PC-9 (cell line): ENCODE data around the gene NRARP. TPM values are rescaled to one million over a fixed set of nuclear protein-coding genes. Genes with fewer than 3 reads are reported as not detected.
A peak's percentile ranks its signal among the peaks of the same experiment; 100 is the strongest.

Experiments used
- Bru-seq: library from RNA; stranded (reverse); fragments of 400-500 nt; gene quantifications from one replicate; lab custom pipeline; 2021; lab: Mats Ljungman, UMichigan
- BruChase-seq, 2 experiments: library from RNA; stranded (reverse); fragments of 400-500 nt; gene quantifications; one replicate each; lab custom pipeline; 2021; lab: Mats Ljungman, UMichigan
- BruUV-seq: library from RNA; stranded (reverse); fragments of 400-500 nt; replicated peaks from 2 replicates; lab custom pipeline; 2021; lab: Mats Ljungman, UMichigan
- CTCF ChIA-PET: fragments of 300-600 bp; sonication (Branson Sonifier 250); formaldehyde crosslinking; loops from one replicate; lab custom pipeline; 2022; ENCODE audit warnings: antibody characterized with exemption; lab: Charles Lee
- POLR2A ChIA-PET: fragments of 300-600 bp; sonication (Branson Sonifier 250); formaldehyde crosslinking; loops from one replicate; lab custom pipeline; 2022; ENCODE audit warnings: antibody characterized with exemption; ENCODE audit not compliant: unreplicated experiment; lab: Charles Lee
- DNase-seq, 2 experiments: peaks; one replicate each; pipeline versions ENCODE4 v3.0.0 to v3.0.0-alpha.2; 2015 to 2022; ENCODE audit warnings: mixed read lengths in 1 of 2
- H2AFZ ChIP-seq: fragments of 200-600 bp; sonication (generic); 2 replicates; pipeline ENCODE4 v1.8.1; 2017; ENCODE audit warnings: antibody characterized with exemption
- H3F3A ChIP-seq: fragments of 200-600 bp; sonication (generic); 2 replicates; pipeline ENCODE4 v1.8.1; 2017; ENCODE audit warnings: antibody characterized with exemption, mild to moderate bottlenecking, low read depth; ENCODE audit not compliant: insufficient read depth
- H3K27ac ChIP-seq: fragments of 200-600 bp; sonication (generic); 2 replicates; pipeline ENCODE4 v1.6.1; 2016; ENCODE audit warnings: mixed run types
- H3K27me3 ChIP-seq: fragments of 200-600 bp; sonication (generic); 2 replicates; pipeline ENCODE4 v1.6.1; 2016; ENCODE audit warnings: low read depth, mixed run types; ENCODE audit not compliant: insufficient read depth
- H3K36me3 ChIP-seq: fragments of 200-600 bp; sonication (generic); 2 replicates; pipeline ENCODE4 v1.6.1; 2016; ENCODE audit warnings: low read depth, mixed run types
- H3K4me1 ChIP-seq: fragments of 200-600 bp; sonication (generic); replicated peaks from 2 replicates; pipeline ENCODE4 v1.6.1; 2016; ENCODE audit warnings: mixed run types; ENCODE audit not compliant: insufficient read depth
- H3K4me2 ChIP-seq: fragments of 200-600 bp; sonication (generic); 2 replicates; pipeline ENCODE4 v1.6.1; 2017; ENCODE audit warnings: mixed run types
- H3K4me3 ChIP-seq: fragments of 200-600 bp; sonication (generic); 2 replicates; pipeline ENCODE4 v1.6.1; 2016; ENCODE audit warnings: mixed run types
- H3K79me2 ChIP-seq: fragments of 200-600 bp; sonication (generic); 2 replicates; pipeline ENCODE4 v1.6.1; 2017; ENCODE audit warnings: low read depth, mixed run types
- H3K9me2 ChIP-seq: fragments of 200-600 bp; sonication (generic); 2 replicates; pipeline ENCODE4 v1.8.1; 2017; ENCODE audit warnings: mild to moderate bottlenecking; ENCODE audit not compliant: insufficient read depth
- H3K9me3 ChIP-seq: fragments of 200-600 bp; sonication (generic); 2 replicates; pipeline ENCODE4 v1.8.1; 2016; ENCODE audit warnings: low read depth; ENCODE audit not compliant: insufficient read depth
- H4K20me1 ChIP-seq: fragments of 200-600 bp; sonication (generic); 2 replicates; pipeline ENCODE4 v1.8.1; 2017; ENCODE audit not compliant: insufficient read depth
- EZH2 ChIP-seq: fragments of 200-600 bp; sonication (generic); IDR thresholded peaks from 2 replicates; pipeline ENCODE4 v1.8.0; 2017; ENCODE audit warnings: antibody characterized with exemption, low read depth
- intact Hi-C: fragments of 100-400 bp; cut with micrococcal nuclease; formaldehyde crosslinking; loops from one replicate; pipeline ENCODE4 v1.10.0; 2022; ENCODE audit not compliant: unreplicated experiment
- long read RNA-seq: library from polyadenylated mRNA; stranded (forward); transcript quantifications from one replicate; pipeline ENCODE4 v2.0.0, GENCODE V29; 2022
- total RNA-seq: library from RNA; stranded (reverse); gene quantifications from 2 replicates; pipeline ENCODE4 v1.2.3, GENCODE V29; 2021
- TF ChIP-seq, protein P1 (sequence below): fragments of 200-600 bp; sonication (generic); conservative IDR thresholded peaks from 2 replicates; pipeline ENCODE4 v1.6.1; 2017; ENCODE audit warnings: mixed run types, antibody characterized with exemption, mild to moderate bottlenecking, moderate library complexity

NRARP gene, protein sequence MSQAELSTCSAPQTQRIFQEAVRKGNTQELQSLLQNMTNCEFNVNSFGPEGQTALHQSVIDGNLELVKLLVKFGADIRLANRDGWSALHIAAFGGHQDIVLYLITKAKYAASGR
- 20.6 and 25.8 TPM in 2 replicates for total RNA-seq
- Bru-seq, nascent RNA, result percentile 52 among the genes with signal in this experiment
- percentile 71 among the genes with signal in this experiment for BruChase-seq, experiment 1, labeled RNA remaining after a 2-hour chase
- BruChase-seq, experiment 2, labeled RNA remaining after a 6-hour chase, result percentile 77 among the genes with signal in this experiment
- long read RNA-seq, transcript NRARP-201 (1 exons, 1,770 nt), result major isoform, 51 of 52 reads
- long read RNA-seq, partial matches to known transcripts, result 0 of 52 reads
- long read RNA-seq, other reads (novel, unspliced or antisense), result 1 of 52 reads

DNA sequence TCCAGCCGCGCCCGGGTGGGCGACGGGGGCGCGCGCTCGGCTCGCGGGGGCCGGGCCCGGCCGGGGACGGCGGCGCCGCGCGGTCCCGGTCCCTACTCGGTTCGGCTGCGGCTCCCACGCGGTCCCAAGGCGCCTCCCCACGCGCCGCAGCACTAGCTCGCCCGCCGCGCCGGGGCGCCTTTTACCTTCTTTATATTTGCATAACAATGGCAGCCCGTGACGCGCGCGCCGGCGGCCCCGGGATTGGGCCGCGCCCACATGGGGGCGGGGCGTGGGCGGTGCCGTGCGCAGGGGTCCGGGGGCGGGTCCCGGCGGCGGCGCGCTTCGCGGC, at the start of gene NRARP:
TSS of gene NRARP (minus strand) at position 154 of the 331 bp plus-strand sequence. CDS start 343 bp downstream, outside the sequence.
- Histone ChIP-seq H4K20me1 (peaks cover 14% of the 10 kb centered on the region), H3K4me2 (peak within 1 kb of the TSS; percentile 96), H3K79me2 (peaks cover 22% of the 10 kb centered on the region), H3K9me2 (no peaks in the 10 kb centered on the region), H3K27ac (peak within 1 kb of the TSS; percentile 75), H3K4me3 (peak within 1 kb of the TSS; percentile 98), H3K36me3 (no peaks in the 10 kb centered on the region), H3K27me3 (no peaks in the 10 kb centered on the region), H3K9me3 (no peaks in the 10 kb centered on the region), H3F3A (peaks cover 31% of the 10 kb centered on the region; the same call in 1 of the 2 replicates), H3K4me1 (peaks cover 20% of the 10 kb centered on the region), H2AFZ (peak within 1 kb of the TSS; percentile 75)
- no peak for TF ChIP-seq EZH2
- TF ChIP-seq, protein P1, sequence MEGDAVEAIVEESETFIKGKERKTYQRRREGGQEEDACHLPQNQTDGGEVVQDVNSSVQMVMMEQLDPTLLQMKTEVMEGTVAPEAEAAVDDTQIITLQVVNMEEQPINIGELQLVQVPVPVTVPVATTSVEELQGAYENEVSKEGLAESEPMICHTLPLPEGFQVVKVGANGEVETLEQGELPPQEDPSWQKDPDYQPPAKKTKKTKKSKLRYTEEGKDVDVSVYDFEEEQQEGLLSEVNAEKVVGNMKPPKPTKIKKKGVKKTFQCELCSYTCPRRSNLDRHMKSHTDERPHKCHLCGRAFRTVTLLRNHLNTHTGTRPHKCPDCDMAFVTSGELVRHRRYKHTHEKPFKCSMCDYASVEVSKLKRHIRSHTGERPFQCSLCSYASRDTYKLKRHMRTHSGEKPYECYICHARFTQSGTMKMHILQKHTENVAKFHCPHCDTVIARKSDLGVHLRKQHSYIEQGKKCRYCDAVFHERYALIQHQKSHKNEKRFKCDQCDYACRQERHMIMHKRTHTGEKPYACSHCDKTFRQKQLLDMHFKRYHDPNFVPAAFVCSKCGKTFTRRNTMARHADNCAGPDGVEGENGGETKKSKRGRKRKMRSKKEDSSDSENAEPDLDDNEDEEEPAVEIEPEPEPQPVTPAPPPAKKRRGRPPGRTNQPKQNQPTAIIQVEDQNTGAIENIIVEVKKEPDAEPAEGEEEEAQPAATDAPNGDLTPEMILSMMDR, result no peak
- no TSS peak for BruUV-seq
- ChIA-PET CTCF (interaction anchor here (0.5 to 2.2 kb wide), 8 partner anchors 9 to 143 kb away, joined by 3 to 10 read pairs (median 4); partner anchors contain the start of gene TOR4A), POLR2A (interaction anchor here (0.5 to 1.7 kb wide), 10 partner anchors 9 to 371 kb away, joined by 3 to 12 read pairs (median 3); partner anchors contain the start of genes EXD3, MAN1B1, NOXA1 and TOR4A)
- DNase-seq, result peak; percentile 63 to 95
- intact Hi-C loops, result loop anchor here (5.0 kb wide), 1 partner anchor 225 kb away; no protein-coding TSS in a partner anchor

DNA sequence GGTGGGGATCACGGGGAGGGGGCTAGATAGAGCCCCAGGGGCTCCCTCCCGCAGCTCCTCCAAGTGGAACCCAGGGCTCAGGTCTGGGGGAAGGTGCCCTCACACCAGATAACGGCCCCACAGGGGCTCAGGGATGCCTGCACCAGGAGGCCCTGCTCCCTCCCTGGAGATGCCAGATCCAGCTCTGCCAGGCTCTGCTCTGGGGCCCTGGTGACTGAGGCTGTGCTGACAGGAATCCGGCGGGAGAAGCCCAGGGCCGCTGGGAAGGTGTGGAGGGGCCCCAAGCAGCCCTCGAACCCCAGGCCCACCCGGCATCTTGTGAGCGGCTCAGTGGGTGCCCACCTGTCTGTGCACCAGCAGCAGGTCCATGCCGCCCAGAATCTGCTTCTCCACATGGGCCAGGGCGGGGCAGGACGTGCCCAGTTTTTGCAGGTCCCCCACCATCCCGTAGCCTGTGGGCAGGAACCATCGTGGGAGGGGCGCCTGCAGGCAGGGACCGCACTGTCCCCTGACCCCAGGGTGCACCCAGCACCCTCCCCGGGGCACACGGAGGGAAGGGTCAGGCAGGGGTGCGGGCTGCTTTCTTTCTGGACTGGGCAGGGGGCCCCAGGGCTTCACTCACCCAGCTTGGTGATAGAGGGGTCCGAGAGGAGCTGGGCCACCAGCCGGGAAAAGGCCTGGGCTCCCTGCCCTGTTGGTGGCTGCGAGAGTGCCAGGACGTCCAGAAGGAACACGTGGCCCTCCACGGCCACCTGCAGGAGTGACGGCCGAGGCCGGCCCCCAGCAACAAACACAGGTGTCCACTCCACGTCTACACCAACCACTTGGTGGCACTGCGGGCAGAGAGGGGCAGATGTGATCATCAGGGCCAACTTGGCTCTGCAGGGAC, 48.9 kb upstream of the NRARP start:
- H3K9me2 ChIP-seq, result no peaks in the 10 kb centered on the region
- TF ChIP-seq EZH2, result no peak
- TF ChIP-seq, protein P1, result no peak; the same call in 1 of the 2 replicates
- intact Hi-C loops, result no loop called here
- POLR2A ChIA-PET, result interaction anchor here (0.5 kb wide), 1 partner anchor 50 kb away, joined by 30 read pairs; no protein-coding TSS in a partner anchor
- H3K79me2 ChIP-seq, result no peaks in the 10 kb centered on the region
- DNase-seq, result no peak
- no peak overlapping the region for H3K4me3 ChIP-seq
- H3K36me3 ChIP-seq, result no peaks in the 10 kb centered on the region
- H3F3A ChIP-seq, result no peaks in the 10 kb centered on the region
- H3K27ac ChIP-seq, result no peak overlapping the region
- BruUV-seq, result no TSS peak
- no peaks in the 10 kb centered on the region for H3K4me1 ChIP-seq
- CTCF ChIA-PET, result no interaction called here
- H4K20me1 ChIP-seq, result no peaks in the 10 kb centered on the region
- H3K4me2 ChIP-seq, result no peak overlapping the region
- peaks cover 9% of the 10 kb centered on the region; the same call in 1 of the 2 replicates for H3K27me3 ChIP-seq
- H2AFZ ChIP-seq, result no peak overlapping the region
- peaks cover 9% of the 10 kb centered on the region; the same call in 1 of the 2 replicates for H3K9me3 ChIP-seq
